Stomach (tissue), 9 donors: Measurements from ENCODE around the gene FSTL3. TPM values are rescaled to one million over a fixed set of nuclear protein-coding genes. Genes with fewer than 3 reads are reported as not detected.

ENCODE experiments used
- DNase-seq, 2 donors: peaks; one replicate each; pipeline versions ENCODE4 v3.0.0 to v3.0.0-alpha.2; 2013 to 2019
- H3K27ac ChIP-seq, 5 donors: fragments of 200-600 bp in 4 of 5; sonication (generic) in 4 of 5; one replicate each; pipeline ENCODE4 v1.5.1; 2013 to 2019; ENCODE audit warnings: mild to moderate bottlenecking in 1 of 5, moderate library complexity in 1 of 5
- H3K27me3 ChIP-seq, 3 donors: fragments of 200-600 bp; sonication (generic); one replicate each; pipeline ENCODE4 v1.5.1; 2017 to 2019; ENCODE audit warnings: mixed run types in 1 of 3
- H3K36me3 ChIP-seq, 4 donors: fragments of 200-600 bp; sonication (generic); 1 replicate in 3 of 4; 2 replicates in 1 of 4; pipeline ENCODE4 v1.5.1; 2016 to 2019
- H3K4me1 ChIP-seq, 4 donors: fragments of 200-600 bp; sonication (generic); one replicate each; pipeline ENCODE4 v1.5.1; 2016 to 2019
- H3K4me3 ChIP-seq, 4 donors: fragments of 200-600 bp; sonication (generic) in 3 of 4; one replicate each; pipeline ENCODE4 v1.5.1; 2016 to 2019; ENCODE audit warnings: mild to moderate bottlenecking in 1 of 4
- H3K9me3 ChIP-seq, 4 donors: fragments of 200-600 bp; sonication (generic); one replicate each; pipeline ENCODE4 v1.5.1; 2016 to 2019
- CTCF ChIP-seq, 7 experiments: fragments of 450-650 bp in 4 of 7; fragments of 200-600 bp in 3 of 7; sonication (generic) in 3 of 7; IDR thresholded peaks; one replicate each; pipeline ENCODE4 v1.5.1; 2016 to 2019; ENCODE audit warnings: antibody characterized with exemption in 7 of 7, control low read depth in 2 of 7, mild to moderate bottlenecking in 1 of 7
- EP300 ChIP-seq: sonication (generic); formaldehyde crosslinking; IDR thresholded peaks from one replicate; pipeline ENCODE4 v1.6.1; 2017; ENCODE audit warnings: antibody characterized with exemption
- POLR2A ChIP-seq, 4 donors: fragments of 450-650 bp; IDR thresholded peaks; one replicate each; pipeline ENCODE4 v1.6.1; 2016; ENCODE audit warnings: antibody characterized with exemption in 4 of 4, control low read depth in 2 of 4, mild to moderate bottlenecking in 1 of 4, moderate library complexity in 1 of 4
- POLR2AphosphoS5 ChIP-seq, 3 donors: sonication (generic); formaldehyde crosslinking; IDR thresholded peaks; one replicate each; pipeline ENCODE4 v1.6.1; 2016; ENCODE audit warnings: antibody characterized with exemption in 3 of 3
- WGBS, 5 donors: extraction: QIAGEN DNeasy Blood & Tissue Kit in 3 of 5; methylation state at CpG; one replicate each; pipeline versions ENCODE4 v1.1.5 to v1.1.7; 2013 to 2018; 5-methylcytosine and 5-hydroxymethylcytosine counted together
- intact Hi-C: fragments of 100-400 bp; cut with DNase I; formaldehyde crosslinking; loops from one replicate; pipeline ENCODE4 v1.15.1; 2023; ENCODE audit warnings: low total_unique reads
- polyA plus RNA-seq, 3 donors: library from polyadenylated mRNA; stranded (reverse); fragments of 200-250 nt; gene quantifications; one replicate each; pipeline ENCODE4 v1.2.3, GENCODE V29; 2013
- total RNA-seq, 5 donors: library from RNA; depleted of rRNA; stranded (reverse); fragments of >200 nt; gene quantifications; one replicate each; pipeline versions ENCODE4 v1.1.0 to v1.2.3, GENCODE V29; 2014 to 2016
- donor health status: healthy with polysubstance abuse.
- donor health status: Bipolar disorder and iron deficiency.
- donor health status: healthy.

Gene FSTL3
- total and polyA plus RNA-seq, 8 donors = 12.3 to 136 (median 28.3) TPM

GRCh38 chr19:687569-688166 lies 11.5 kb downstream of the FSTL3 start:
- TF ChIP-seq CTCF (IDR thresholded peaks at IDR 0.05) (no peak), POLR2AphosphoS5 (IDR thresholded peaks at IDR 0.05) (no peak), POLR2A (IDR thresholded peaks at IDR 0.05) (no peak), EP300 (no peak)
- H3K4me3 ChIP-seq = no peak overlapping the region
- 81 to 92% (median 85%) methylated on average over 9 to 11 of the region's 11 CpGs for WGBS, 5 donors
- H3K9me3 ChIP-seq = no peaks in the 10 kb centered on the region
- H3K27me3 ChIP-seq = no peaks in the 10 kb centered on the region
- H3K4me1 ChIP-seq = no peaks in the 10 kb centered on the region
- H3K27ac ChIP-seq = no peak overlapping the region
- intact Hi-C loops = no loop called here
- no peak for DNase-seq
- H3K36me3 ChIP-seq = no peaks in the 10 kb centered on the region

GRCh38 chr19:688214-688613 lies 12.0 kb downstream of the FSTL3 start:
- H3K4me3 ChIP-seq = no peak overlapping the region
- H3K27ac ChIP-seq = no peak overlapping the region
- H3K27me3 ChIP-seq = no peaks in the 10 kb centered on the region
- 55 to 79% (median 72%) methylated on average over 15 of the region's 15 CpGs for WGBS, 5 donors
- intact Hi-C loops = no loop called here
- H3K9me3 ChIP-seq = no peaks in the 10 kb centered on the region
- no peaks in the 10 kb centered on the region for H3K4me1 ChIP-seq
- TF ChIP-seq POLR2AphosphoS5 (IDR thresholded peaks at IDR 0.05) (no peak), EP300 (no peak), POLR2A (IDR thresholded peaks at IDR 0.05) (no peak), CTCF (IDR thresholded peaks at IDR 0.05) (no peak)
- no peaks in the 10 kb centered on the region for H3K36me3 ChIP-seq
- DNase-seq = no peak

- TF ChIP-seq POLR2AphosphoS5 (IDR thresholded peaks at IDR 0.05) (no peak), CTCF (IDR thresholded peaks at IDR 0.05) (no peak), POLR2A (IDR thresholded peaks at IDR 0.05) (no peak), EP300 (no peak)
- no peak for DNase-seq
Measured at GRCh38 chr19:688992-689391, 12.8 kb downstream of the FSTL3 start.

GRCh38 chr19:690203-690602 lies 14.0 kb downstream of the FSTL3 start:
- intact Hi-C loops = no loop called here
- TF ChIP-seq POLR2A (IDR thresholded peaks at IDR 0.05) (no peak), POLR2AphosphoS5 (IDR thresholded peaks at IDR 0.05) (no peak)
- Histone ChIP-seq H3K4me3 (no peak overlapping the region), H3K27me3 (peaks cover 0 to 8% (median 6%) of the 10 kb centered on the region in 3 donors), H3K27ac (no peak overlapping the region), H3K36me3 (no peaks in the 10 kb centered on the region), H3K4me1 (no peaks in the 10 kb centered on the region), H3K9me3 (no peaks in the 10 kb centered on the region)
- no peak for DNase-seq
- 70 to 78% (median 77%) methylated on average over 17 to 18 of the region's 18 CpGs for WGBS, 5 donors

More at GRCh38 chr19:688992-689391, 12.8 kb downstream of the FSTL3 start:
- no peaks in the 10 kb centered on the region for H3K27me3 ChIP-seq
- H3K9me3 ChIP-seq = no peaks in the 10 kb centered on the region
- H3K4me1 ChIP-seq = no peaks in the 10 kb centered on the region
- H3K4me3 ChIP-seq = no peak overlapping the region
- H3K36me3 ChIP-seq = no peaks in the 10 kb centered on the region
- intact Hi-C loops = no loop called here
- no peak overlapping the region for H3K27ac ChIP-seq
- WGBS, 5 donors = 72 to 90% (median 83%) methylated on average over 15 to 17 of the region's 17 CpGs
